Mucosa of stomach (tissue), 1 donor: Measurements from ENCODE around the gene SLC5A11.
"Not testable (repeated sequence)": the region's sequence is repeated elsewhere in the genome, so short reads cannot be mapped to it uniquely, and the experiment has no call there.

Experiments
- H3K27me3 ChIP-seq: one replicate; pipeline ENCODE4 v1.7.0; 2013; ENCODE audit warnings: mild to moderate bottlenecking, low read length; ENCODE audit not compliant: control insufficient read depth, insufficient read depth
- H3K36me3 ChIP-seq: one replicate; pipeline ENCODE4 v1.7.0; 2013; ENCODE audit warnings: low read length; ENCODE audit not compliant: control insufficient read depth, insufficient read depth
- H3K4me1 ChIP-seq: one replicate; pipeline ENCODE4 v1.7.0; 2013; ENCODE audit warnings: mild to moderate bottlenecking, low read length; ENCODE audit not compliant: control insufficient read depth, insufficient read depth
- H3K4me3 ChIP-seq: one replicate; pipeline ENCODE4 v1.7.0; 2013; ENCODE audit warnings: low read length
- H3K9ac ChIP-seq: one replicate; pipeline ENCODE4 v1.7.0; 2013; ENCODE audit warnings: mild to moderate bottlenecking, low read length, moderate library complexity
- H3K9me3 ChIP-seq: one replicate; pipeline ENCODE4 v1.7.0; 2013; ENCODE audit warnings: mild to moderate bottlenecking, low read length, moderate library complexity; ENCODE audit not compliant: control insufficient read depth
- donor health status: Pancreatic carcinoma.

The SLC5A11 gene

GRCh38 chr16:24838554-24839266, 7.1 kb upstream of the SLC5A11 start:
- peak overlapping the region; percentile 17 for H3K9ac ChIP-seq
- H3K4me1 ChIP-seq: peaks cover 31% of the 10 kb centered on the region
- no peak overlapping the region for H3K4me3 ChIP-seq
- H3K36me3 ChIP-seq: no peaks in the 10 kb centered on the region
- H3K9me3 ChIP-seq: no peaks in the 10 kb centered on the region
- H3K27me3 ChIP-seq: no peaks in the 10 kb centered on the region

GRCh38 chr16:24839347-24839972, 6.3 kb upstream of the SLC5A11 start:
- no peak overlapping the region for H3K4me3 ChIP-seq
- no peaks in the 10 kb centered on the region for H3K36me3 ChIP-seq
- H3K27me3 ChIP-seq: no peaks in the 10 kb centered on the region
- H3K4me1 ChIP-seq: peaks cover 31% of the 10 kb centered on the region
- no peak overlapping the region for H3K9ac ChIP-seq
- no peaks in the 10 kb centered on the region for H3K9me3 ChIP-seq

GRCh38 chr16:24841291-24841690, 4.5 kb upstream of the SLC5A11 start:
- Histone ChIP-seq H3K27me3 (peaks cover 3% of the 10 kb centered on the region), H3K9ac (no peak overlapping the region), H3K36me3 (no peaks in the 10 kb centered on the region), H3K9me3 (no peaks in the 10 kb centered on the region), H3K4me1 (peaks cover 41% of the 10 kb centered on the region), H3K4me3 (no peak overlapping the region)

GRCh38 chr16:24844101-24845030, 1.4 kb upstream of the SLC5A11 start:
- Histone ChIP-seq H3K9me3 (no peaks in the 10 kb centered on the region), H3K4me1 (peaks cover 34% of the 10 kb centered on the region), H3K4me3 (no peak overlapping the region), H3K27me3 (peaks cover 3% of the 10 kb centered on the region), H3K36me3 (no peaks in the 10 kb centered on the region), H3K9ac (no peak overlapping the region)

- not testable (repeated sequence) for H3K9ac ChIP-seq, H3K36me3 ChIP-seq, H3K27me3 ChIP-seq
Measured at GRCh38 chr16:24845031-24845365, 765 bp upstream of the SLC5A11 start.

GRCh38 chr16:24846548-24847357, 990 bp downstream of the SLC5A11 start:
- Histone ChIP-seq H3K9me3 (no peaks in the 10 kb centered on the region), H3K27me3 (peaks cover 3% of the 10 kb centered on the region), H3K36me3 (no peaks in the 10 kb centered on the region), H3K4me1 (peaks cover 25% of the 10 kb centered on the region), H3K9ac (no peak overlapping the region), H3K4me3 (no peak overlapping the region)

More at GRCh38 chr16:24845031-24845365, 765 bp upstream of the SLC5A11 start:
- peaks cover 30% of the 10 kb centered on the region for H3K4me1 ChIP-seq
- H3K4me3 ChIP-seq, H3K9me3 ChIP-seq: not testable (repeated sequence)

GRCh38 chr16:24847358-24847664, 1.5 kb downstream of the SLC5A11 start:
- no peaks in the 10 kb centered on the region for H3K9me3 ChIP-seq
- H3K36me3 ChIP-seq: no peaks in the 10 kb centered on the region
- H3K27me3 ChIP-seq: peaks cover 3% of the 10 kb centered on the region
- H3K9ac ChIP-seq: no peak overlapping the region
- peaks cover 26% of the 10 kb centered on the region for H3K4me1 ChIP-seq
- no peak overlapping the region for H3K4me3 ChIP-seq

GRCh38 chr16:24848065-24848464, 2.3 kb downstream of the SLC5A11 start:
- no peak overlapping the region for H3K4me3 ChIP-seq
- peaks cover 3% of the 10 kb centered on the region for H3K27me3 ChIP-seq
- peaks cover 27% of the 10 kb centered on the region for H3K4me1 ChIP-seq
- no peaks in the 10 kb centered on the region for H3K9me3 ChIP-seq
- H3K9ac ChIP-seq: no peak overlapping the region
- H3K36me3 ChIP-seq: no peaks in the 10 kb centered on the region

- H3K4me1 ChIP-seq: peaks cover 20% of the 10 kb centered on the region
- no peaks in the 10 kb centered on the region for H3K9me3 ChIP-seq
- H3K27me3 ChIP-seq: peaks cover 9% of the 10 kb centered on the region
- no peaks in the 10 kb centered on the region for H3K36me3 ChIP-seq
- no peak overlapping the region for H3K4me3 ChIP-seq
- no peak overlapping the region for H3K9ac ChIP-seq
Measured at GRCh38 chr16:24849641-24850040, 3.9 kb downstream of the SLC5A11 start.

GRCh38 chr16:24850289-24850938, 4.7 kb downstream of the SLC5A11 start:
- H3K36me3 ChIP-seq: no peaks in the 10 kb centered on the region
- no peak overlapping the region for H3K4me3 ChIP-seq
- H3K9ac ChIP-seq: no peak overlapping the region
- peaks cover 18% of the 10 kb centered on the region for H3K4me1 ChIP-seq
- peaks cover 11% of the 10 kb centered on the region for H3K27me3 ChIP-seq
- H3K9me3 ChIP-seq: no peaks in the 10 kb centered on the region

- H3K9ac ChIP-seq: no peak overlapping the region
- no peak overlapping the region for H3K4me3 ChIP-seq
- peaks cover 8% of the 10 kb centered on the region for H3K27me3 ChIP-seq
- H3K36me3 ChIP-seq: no peaks in the 10 kb centered on the region
- H3K9me3 ChIP-seq: no peaks in the 10 kb centered on the region
- peaks cover 9% of the 10 kb centered on the region for H3K4me1 ChIP-seq
Measured at GRCh38 chr16:24851700-24852099, 5.9 kb downstream of the SLC5A11 start.
